ENCODE data around the gene GFRA3.

Gene GFRA3

DNA sequence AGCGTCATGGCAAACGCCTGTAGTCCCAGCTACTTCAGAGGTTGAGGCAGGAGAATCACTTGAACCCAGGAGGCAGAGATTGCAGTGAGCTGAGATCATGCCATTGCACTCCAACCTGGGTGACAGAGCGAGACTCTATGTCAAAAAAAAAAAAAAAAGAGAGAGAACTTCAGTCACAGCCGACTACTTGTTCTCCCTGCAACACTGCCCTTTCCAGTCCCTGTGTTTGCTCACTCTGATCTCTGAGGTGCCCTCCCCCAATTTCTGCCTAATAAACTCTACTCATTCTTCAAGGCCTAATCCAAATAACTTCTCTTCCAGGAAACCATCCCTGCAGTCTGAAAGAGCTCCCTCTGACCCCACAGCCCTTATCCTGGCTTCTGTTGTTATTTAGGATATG lies 28.1 kb downstream of the GFRA3 start:
- DNase-seq, result no peak

DNA sequence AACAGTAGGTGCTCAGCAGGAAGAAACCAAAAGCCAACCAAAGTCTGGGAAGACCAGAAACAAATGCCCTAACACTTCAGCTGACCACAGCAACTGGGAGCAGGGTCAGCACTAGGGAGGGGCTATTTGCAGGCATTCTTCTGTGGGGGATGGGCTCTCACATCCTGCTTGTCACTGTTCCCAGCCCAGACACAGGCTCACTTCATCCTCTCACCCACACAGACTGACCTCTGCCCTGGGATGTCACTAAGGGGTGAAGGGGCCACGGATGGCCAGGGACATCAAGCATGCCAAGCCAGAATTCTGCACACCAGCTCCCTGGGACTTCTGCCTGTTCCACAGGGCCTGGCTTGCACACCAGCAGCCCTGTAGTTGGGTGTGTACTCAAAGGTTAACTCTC lies 28.7 kb downstream of the GFRA3 start:
- DNase-seq, result no peak

DNA sequence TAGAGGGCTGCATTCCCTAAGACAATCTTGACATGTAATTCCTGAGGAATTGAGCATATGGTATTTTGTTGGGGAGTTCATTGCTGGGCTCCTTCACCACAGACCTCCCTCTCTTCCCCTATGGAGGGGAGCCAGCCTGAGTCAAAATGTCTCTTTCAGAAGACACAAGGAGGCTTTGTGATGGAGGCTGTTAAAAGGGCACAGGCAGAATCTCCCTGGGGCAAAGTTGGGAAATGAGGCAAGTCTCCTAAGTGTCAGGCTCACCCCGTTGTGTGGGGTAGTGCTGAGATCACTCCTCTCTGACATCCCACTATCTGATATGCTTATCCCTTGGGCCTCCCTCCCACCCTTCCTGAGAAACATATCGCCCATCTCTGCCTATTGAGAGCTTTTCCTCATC lies 30.6 kb downstream of the GFRA3 start:
- DNase-seq, result no peak

DNA sequence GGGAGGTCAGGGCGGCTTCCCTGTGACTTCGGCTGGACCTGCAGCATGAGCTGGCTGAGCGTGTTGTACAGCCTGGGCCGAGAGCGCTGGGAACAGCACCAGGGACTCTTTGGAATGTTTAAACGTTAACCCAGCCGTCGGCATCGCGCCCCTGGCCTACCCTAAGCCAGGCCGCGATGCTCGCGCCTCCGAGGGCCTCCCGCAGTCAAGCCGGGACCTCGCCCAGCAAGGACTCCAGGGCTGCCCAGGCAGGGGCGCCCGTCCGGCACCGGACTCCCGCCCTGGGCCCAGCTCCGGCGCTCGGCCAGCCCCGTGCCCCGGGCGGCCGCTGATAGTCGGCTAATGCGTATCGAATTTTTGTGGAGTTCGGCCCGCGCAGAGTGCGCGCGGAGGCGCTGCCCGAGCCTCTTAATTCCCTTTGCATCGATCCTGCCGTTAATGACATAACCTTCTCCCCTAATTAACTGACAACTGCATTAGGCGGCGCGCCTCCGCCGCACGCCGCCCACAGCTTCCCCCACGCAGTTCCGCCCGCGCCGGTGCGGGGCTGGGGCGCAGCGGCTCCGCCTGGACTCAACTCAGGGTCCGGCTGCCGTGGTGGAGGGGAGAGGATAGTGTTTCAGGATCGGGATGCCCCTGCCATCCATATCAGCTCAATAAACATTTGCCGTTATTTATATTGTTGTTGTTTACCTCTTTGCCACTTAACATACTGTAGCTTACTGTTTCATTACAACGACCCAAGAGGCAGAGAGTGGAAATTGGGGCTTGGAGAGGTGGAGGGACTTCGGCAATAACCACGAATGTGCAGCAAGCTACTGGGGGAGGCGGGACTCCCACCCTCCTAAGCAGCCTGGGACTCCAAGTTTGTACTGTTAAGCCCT lies 32.5 kb downstream of the GFRA3 start:
- DNase-seq, result no peak

DNA sequence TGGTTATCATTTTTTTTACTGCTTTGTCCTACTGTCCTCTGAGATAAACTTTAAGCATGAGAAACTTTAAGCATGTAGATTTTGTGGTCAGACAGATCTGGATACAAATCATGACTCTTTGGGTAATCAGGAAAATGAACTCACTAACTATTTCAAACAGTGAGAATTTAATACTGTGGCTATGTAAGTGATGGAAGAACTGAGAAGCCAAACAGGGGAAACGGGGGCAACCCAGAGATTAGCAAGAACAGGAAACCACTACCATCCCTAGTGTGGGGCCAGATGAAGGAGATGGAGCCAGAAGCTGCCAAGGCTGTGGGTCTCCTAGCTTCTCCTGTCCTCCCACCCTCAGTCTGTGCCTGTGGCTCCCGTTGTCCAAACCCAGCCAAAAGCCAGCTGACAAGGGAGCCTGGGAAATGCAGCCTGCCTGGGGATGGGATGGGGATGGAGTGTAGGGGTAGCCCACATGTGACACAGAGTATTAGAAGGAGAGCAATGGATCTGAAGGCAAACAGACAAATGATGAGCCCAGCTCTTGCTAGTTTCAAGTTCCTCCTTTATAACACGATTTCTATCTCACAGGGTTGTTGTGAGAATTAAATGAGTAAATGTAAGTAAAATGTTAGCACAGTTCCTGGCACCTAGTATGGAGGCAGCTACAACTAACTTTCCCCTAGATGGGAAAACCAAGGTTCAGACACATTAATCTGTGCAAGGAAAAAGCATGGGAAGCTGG lies 33.6 kb downstream of the GFRA3 start:
- DNase-seq, result no peak

DNA sequence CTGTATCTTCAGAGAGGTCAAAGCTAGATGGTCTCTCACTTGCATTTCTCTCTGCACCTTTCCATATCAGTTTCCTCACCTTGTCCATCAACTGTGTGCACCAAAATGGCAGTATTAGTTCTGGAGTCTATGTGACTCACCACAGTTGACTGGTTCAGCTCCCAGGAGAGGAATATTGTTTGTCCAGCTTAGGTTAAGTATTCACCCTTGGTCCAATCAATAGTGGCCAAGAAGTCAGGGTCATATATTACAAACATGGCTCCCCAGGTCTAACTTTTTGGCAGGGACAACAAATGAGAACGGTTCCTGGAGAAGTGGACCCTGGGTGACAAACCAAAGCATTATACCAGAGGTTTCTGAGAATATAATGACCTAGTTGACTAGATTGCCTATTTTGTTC lies 36.4 kb downstream of the GFRA3 start:
- DNase-seq, result no peak

DNA sequence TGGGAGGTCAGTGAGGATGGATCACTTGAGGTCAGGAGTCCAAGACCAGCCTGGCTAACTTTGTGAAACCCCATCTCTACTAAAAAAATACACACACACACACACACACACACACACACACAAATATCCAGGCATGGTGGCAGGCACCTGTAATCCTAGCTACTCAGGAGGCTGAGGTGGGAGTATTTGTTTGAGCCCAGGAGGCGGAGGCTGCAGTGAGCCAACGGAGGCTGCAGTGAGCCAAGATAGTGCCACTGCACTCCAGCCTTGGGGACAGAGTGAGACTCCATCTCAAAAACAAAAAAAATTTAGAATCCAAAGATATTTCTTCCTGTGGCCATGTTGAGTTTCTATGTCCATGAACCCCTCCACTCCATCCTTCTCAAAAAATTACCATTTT lies 39.8 kb downstream of the GFRA3 start:
- no peak for DNase-seq

DNA sequence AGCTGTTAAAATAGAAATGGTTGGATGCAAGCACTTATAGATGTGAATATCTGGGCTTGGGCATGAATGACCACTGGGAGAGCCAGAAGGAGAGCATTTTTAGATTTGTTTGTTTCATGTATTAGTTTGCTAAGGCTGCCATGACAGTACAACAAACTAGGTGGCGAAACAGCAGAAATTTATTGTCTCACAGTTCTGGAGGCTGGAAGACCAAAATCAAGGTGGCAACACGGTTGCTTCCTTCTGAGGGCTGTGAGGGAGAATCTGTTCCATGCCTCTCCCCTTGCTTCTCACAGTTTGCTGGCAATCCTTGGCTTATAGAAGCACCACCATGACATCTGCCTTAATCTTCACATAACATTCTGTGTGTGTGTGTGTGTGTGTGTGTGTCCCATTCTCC lies 41.1 kb downstream of the GFRA3 start:
- no peak for DNase-seq

DNA sequence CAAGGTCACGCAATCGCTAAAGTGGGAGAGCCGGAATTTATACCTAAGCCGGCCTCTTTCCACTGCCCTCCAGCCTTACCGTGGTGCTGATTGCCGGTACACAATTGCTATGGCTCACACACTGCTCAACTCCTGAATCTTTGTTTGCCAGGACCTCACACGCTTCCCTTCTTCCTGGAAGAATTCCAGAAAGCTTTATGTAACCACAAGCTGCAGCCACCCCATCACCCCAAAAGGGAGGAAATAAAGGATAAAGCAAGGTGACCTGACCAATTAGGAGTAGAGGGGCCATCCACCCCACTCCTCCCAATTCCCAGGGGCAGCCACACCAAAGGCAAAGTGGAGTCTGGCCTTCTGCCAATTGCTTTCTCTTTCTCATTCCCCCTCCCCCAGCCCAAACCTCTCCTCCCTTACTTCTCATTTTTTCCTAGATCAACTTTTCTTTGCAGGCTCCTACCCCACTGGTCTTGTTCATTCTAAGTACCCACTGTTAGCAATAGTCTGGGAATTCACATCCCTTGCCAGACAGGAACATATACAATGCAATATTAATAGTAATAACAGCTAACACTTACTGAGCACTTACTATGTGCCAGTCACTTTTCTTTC lies 43.3 kb downstream of the GFRA3 start:
- no peak for DNase-seq

DNA sequence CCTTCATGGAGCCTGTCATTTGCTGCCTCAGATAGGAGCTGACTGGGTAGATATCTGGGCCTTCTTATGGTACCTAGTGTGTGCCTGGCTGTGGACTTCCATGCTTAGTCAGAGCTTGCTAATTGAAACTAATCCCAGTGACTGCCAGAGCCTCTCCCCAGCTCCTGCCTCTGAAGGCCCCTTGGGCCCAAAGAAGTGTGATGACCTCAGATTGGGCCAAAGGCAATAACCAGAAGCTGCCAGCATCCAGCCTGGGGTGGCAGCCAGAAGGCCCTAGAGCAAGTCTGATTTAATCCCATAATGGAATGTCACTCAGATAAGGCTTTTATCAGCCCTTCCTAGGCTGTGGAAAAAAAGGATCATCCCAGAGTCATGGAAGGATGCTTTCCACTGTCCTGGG lies 44.2 kb downstream of the GFRA3 start:
- no peak for DNase-seq

DNA sequence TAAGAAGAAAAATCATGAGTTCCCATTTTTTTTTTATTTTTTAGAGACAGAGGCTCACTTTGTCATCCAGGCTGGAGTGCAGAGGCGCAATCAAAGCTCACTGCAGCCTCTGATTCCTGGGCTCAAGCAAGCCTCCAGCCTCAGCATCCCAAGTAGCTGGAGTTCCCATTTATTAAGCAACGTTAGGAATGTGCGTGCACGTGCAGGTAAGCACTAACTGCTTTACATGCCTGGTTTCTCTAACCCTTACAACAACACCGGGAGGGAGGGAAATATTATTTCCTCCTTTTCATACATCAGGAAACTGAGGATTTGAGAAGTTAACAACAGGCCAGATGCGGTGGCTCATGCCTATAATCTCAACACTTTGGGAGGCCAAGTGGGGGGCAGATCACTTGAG lies 45.0 kb downstream of the GFRA3 start:
- no peak for DNase-seq

DNA sequence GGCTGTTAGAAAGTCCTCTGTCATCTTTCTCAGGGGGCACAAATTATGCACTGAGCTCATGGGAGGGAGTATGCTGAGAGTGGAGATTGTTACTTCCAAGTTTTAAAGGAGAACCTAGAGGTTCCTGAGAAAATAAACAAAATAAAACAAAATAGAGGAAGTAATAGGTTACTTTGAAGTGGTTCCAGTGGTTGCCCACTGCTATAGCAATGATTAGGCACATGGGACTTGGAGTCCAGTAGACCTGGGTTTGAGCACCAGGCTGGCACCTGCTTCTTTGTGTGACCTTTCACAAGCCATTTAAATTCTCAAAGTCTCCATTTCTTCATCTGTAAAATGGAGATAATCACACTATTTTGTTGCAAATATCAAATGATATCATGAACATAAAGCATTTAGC lies 47.5 kb downstream of the GFRA3 start:
- no peak for DNase-seq

DNA sequence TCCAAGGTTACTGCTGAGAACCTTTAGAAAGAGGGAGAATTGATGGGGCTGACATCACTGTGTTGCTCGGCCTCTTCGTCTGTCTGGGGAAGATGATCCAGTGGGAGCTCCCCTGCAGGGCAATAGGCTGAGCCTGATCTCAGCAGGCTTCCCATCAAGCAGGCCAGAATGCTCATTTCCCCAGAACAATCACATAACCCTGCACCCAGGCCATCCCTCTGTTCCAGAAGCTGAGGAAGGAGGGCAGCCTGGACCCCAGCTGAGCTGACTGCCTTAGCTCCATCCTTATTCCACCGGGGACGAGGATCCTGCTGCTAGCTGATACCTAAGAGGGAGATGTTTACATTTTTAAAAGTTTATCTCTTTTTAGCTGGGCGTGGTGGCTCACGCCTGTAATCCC lies 49.7 kb downstream of the GFRA3 start:
- DNase-seq, result no peak

DNA sequence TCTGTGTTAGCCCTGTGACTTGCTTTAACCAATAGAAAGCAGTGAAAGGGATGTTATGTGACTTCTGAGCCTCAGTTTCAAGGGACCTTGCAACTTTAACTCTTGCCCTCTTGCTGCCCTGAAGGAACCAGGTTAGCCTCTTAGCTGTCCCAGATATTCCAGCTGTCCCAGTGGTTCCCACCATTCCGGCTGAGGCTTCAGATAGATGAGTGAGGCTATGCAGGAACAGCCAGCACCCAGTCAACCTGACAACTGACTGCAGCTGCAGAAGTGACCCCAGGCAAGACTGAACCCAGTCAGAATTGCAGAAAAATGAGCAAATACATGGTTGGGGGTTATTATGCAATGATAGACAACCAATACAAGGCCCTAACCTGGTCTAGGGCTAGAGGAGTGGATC lies 50.9 kb downstream of the GFRA3 start:
- DNase-seq, result no peak

DNA sequence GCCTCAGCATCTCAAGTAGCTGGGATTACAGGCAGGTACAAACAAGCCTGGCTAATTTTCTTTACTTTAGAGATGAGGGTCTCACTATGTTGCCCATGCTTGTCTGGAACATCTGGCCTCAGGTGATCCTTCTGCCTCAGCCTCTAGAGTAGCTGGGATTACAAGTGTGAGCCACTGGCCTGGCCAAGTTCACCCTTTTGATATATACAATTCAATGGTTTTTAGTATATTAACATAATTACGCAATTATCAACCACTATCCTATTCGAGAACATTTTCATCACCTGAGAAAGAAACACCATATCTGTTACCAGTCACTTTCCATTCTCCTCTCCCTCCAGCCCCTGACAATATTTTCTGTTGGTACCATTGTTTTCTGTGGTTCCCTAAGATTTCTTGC lies 57.6 kb downstream of the GFRA3 start:
- DNase-seq, result no peak

DNA sequence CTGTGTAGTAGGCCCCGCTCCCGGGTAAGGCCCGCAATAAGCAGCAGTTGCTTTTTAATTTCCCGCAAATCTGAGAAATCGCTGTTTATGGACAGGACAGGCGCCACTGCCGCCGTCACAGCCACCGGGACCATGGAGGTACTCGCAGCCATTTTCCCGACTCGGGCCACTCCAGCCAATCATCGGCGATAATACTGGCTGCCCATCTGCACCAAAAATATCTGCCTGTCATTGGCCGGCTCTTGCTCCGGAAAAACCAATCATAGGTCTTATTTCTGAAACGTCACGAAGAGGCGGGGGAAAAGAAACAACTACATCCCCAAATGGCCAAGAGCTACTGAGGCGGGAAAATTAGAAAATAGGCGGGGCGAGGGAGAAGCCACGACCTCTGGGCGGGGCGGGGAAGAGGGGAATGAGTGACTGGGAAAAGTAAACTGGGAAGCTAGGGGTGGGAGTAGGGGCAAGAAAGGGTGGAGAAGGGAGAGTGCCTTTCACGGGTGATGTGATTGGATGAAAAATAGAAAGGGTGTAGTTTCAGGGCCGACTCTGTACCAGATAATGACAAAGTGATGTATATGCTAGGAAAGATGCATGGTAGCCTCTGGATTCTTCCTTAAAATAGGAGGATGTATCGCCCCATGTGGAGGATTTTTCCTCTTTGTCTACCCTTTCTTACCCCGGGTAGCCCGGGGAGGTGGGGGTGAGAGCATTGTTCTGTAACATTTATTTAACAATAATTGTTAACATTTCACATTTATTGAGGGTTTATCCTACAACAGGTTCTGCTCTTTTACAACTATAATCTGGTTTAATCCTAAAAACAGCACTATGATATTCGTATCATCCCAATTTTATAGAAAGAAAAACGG lies 61.0 kb downstream of the GFRA3 start, which contains the start of gene CDC23:
Gene CDC23, minus strand, starts transcription at position 163 of the 869 bp plus-strand sequence. Its CDS starts 11 bp downstream, at position 152.
- DNase-seq, result peak; percentile 96

DNA sequence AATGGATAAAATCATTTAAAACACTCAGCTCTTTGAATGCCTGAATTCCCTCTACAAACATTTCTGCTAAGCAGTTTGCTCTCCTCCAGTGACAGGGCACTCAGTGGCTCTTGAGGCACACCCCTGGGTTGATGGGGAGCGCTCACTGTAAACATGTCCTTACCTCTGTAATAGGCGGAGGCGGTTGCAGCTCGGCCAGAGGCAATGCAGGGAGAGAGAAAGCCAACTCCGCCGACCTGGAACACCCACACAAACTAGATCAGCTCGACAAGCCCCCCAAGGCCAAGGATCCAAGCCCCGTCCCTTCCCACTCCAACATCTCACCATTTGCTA lies 61.6 kb downstream of the GFRA3 start:
- no peak for DNase-seq

DNA sequence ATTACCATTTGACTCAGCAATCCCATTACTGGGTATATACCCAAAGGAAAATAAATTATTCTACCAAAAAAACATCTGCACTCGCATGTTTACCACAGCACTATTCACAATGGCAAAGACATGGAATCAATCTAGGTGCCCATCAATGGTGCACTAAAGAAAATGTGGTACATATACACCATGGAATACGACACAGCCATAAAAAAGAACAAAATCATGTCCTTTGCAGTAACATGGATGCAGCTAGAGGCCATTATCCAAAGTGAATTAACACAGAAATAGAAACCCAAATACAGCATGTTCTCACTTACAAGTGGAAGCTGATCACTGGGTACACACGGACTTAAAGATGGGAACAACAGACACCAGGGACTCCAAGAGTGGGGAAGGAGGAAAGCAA lies 63.4 kb downstream of the GFRA3 start:
- DNase-seq, result no peak

Data from NCI-H1048 (cell line).